Common myeloid progenitor, CD34-positive (primary cell): Measurements from ENCODE around the gene SLIT1.

Source experiments
- CTCF ChIA-PET: fragments of 350-600 bp; sonication (Branson Sonifier 250); formaldehyde crosslinking; loops from one replicate; lab custom pipeline; 2021; ENCODE audit warnings: antibody characterized with exemption; lab: Charles Lee
- POLR2A ChIA-PET: fragments of 350-600 bp; sonication (Branson Sonifier 250); formaldehyde crosslinking; loops from one replicate; lab custom pipeline; 2021; ENCODE audit warnings: antibody characterized with exemption; lab: Charles Lee
- DNase-seq, 3 donors: peaks; one replicate each; pipeline versions ENCODE4 v3.0.0 to v3.0.0-alpha.2; 2013
- H3K27ac ChIP-seq, 2 experiments: 1 replicate in 1 of 2; 2 replicates in 1 of 2; pipeline ENCODE4 v1.7.0; 2013; ENCODE audit warnings: inconsistent platforms in 2 of 2, low read length in 2 of 2, mild to moderate bottlenecking in 2 of 2, low read depth in 1 of 2, moderate library complexity in 1 of 2; ENCODE audit not compliant: severe bottlenecking in 2 of 2, insufficient read depth in 1 of 2, poor library complexity in 1 of 2
- H3K27me3 ChIP-seq, 5 experiments: replicated peaks in 2 of 5; 1 replicate in 3 of 5; 2 replicates in 2 of 5; pipeline versions ENCODE4 v1.6.1 to v1.7.0; 2013; ENCODE audit warnings: low read length in 4 of 5, mild to moderate bottlenecking in 2 of 5, moderate library complexity in 2 of 5, inconsistent platforms in 1 of 5; ENCODE audit not compliant: insufficient read depth in 5 of 5, control insufficient read depth in 4 of 5
- H3K36me3 ChIP-seq, 4 experiments: 1 replicate in 2 of 4; 2 replicates in 2 of 4; pipeline versions ENCODE4 v1.6.1 to v1.7.0; 2013; ENCODE audit warnings: low read length in 3 of 4, control low read depth in 1 of 4, mild to moderate bottlenecking in 1 of 4; ENCODE audit not compliant: control insufficient read depth in 4 of 4, insufficient read depth in 4 of 4
- H3K4me1 ChIP-seq, 4 experiments: 1 replicate in 3 of 4; 2 replicates in 1 of 4; pipeline versions ENCODE4 v1.6.1 to v1.7.1; 2013; ENCODE audit warnings: low read length in 3 of 4, mild to moderate bottlenecking in 3 of 4, control low read depth in 1 of 4, inconsistent platforms in 1 of 4, moderate library complexity in 1 of 4; ENCODE audit not compliant: control insufficient read depth in 4 of 4, insufficient read depth in 4 of 4; ENCODE audit errors: control extremely low read depth in 1 of 4
- H3K4me3 ChIP-seq, 7 experiments: 1 replicate in 4 of 7; 2 replicates in 3 of 7; pipeline versions ENCODE4 v1.5.1 to v1.7.0; 2013; ENCODE audit warnings: mild to moderate bottlenecking in 7 of 7, low read length in 6 of 7, moderate library complexity in 6 of 7, inconsistent platforms in 2 of 7, low read depth in 2 of 7, control low read depth in 1 of 7; ENCODE audit not compliant: insufficient read depth in 4 of 7, control insufficient read depth in 1 of 7; ENCODE audit errors: extremely low read depth in 1 of 7
- H3K9me3 ChIP-seq, 5 experiments: 1 replicate in 4 of 5; 2 replicates in 1 of 5; pipeline versions ENCODE4 v1.6.1 to v1.7.1; 2013; ENCODE audit warnings: low read length in 4 of 5, mild to moderate bottlenecking in 2 of 5, inconsistent platforms in 1 of 5, low read depth in 1 of 5, moderate library complexity in 1 of 5; ENCODE audit not compliant: control insufficient read depth in 4 of 5, insufficient read depth in 2 of 5; ENCODE audit errors: control extremely low read depth in 1 of 5
- WGBS: methylation state at CpG from one replicate; pipeline ENCODE4 v1.1.5; 2013; ENCODE audit not compliant: insufficient coverage; 5-methylcytosine and 5-hydroxymethylcytosine counted together

Gene SLIT1

GRCh38 chr10:97176226-97176625, 9.5 kb downstream of the SLIT1 start:
- CTCF ChIA-PET, result interaction anchor here (1.7 kb wide), 1 partner anchor 95 kb away, joined by 6 read pairs; no protein-coding TSS in a partner anchor
- Histone ChIP-seq H3K4me3 (no peak overlapping the region), H3K27ac (no peak overlapping the region), H3K9me3 (no peaks in the 10 kb centered on the region), H3K27me3 (peaks cover 4 to 57% (median 26%) of the 10 kb centered on the region in 5 experiments), H3K36me3 (no peaks in the 10 kb centered on the region), H3K4me1 (no peaks in the 10 kb centered on the region)
- POLR2A ChIA-PET, result no interaction called here
- 41% methylated on average over 4 of the region's 5 CpGs for WGBS
- no peak for DNase-seq

- POLR2A ChIA-PET, result no interaction called here
- CTCF ChIA-PET, result interaction anchor here (0.8 to 1.1 kb wide), 2 partner anchors 21 to 28 kb away, joined by 3 to 4 read pairs; no protein-coding TSS in a partner anchor
- Histone ChIP-seq H3K36me3 (no peaks in the 10 kb centered on the region), H3K27ac (no peak overlapping the region), H3K4me1 (no peaks in the 10 kb centered on the region), H3K4me3 (no peak overlapping the region), H3K27me3 (peaks cover 4 to 57% (median 25%) of the 10 kb centered on the region in 5 experiments), H3K9me3 (no peaks in the 10 kb centered on the region)
- DNase-seq, result no peak
- 100% methylated on average over 2 of the region's 4 CpGs for WGBS
Observed at GRCh38 chr10:97175586-97175985, 10.2 kb downstream of the SLIT1 start.

DNA sequence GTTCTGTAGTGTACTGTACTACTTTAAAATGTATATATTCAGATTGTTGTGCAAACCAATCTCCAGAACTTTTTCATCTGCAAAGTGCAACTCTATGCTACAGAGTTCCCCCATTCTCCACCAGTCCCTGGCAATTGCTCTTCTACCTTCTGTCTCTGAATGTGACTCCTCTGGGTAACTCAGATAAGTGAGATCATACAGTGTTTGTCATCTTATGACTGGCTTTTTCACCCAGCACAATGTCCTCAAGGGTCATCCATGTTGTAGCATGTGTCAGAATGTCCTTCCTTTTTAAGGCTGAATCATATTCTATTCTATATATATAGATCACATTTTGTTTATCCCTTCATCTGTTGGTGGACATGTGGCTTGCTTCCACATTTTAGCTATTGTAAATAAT, 10.8 kb downstream of the SLIT1 start:
- H3K27ac ChIP-seq, result no peak overlapping the region
- POLR2A ChIA-PET, result no interaction called here
- H3K27me3 ChIP-seq, result peaks cover 4 to 56% (median 22%) of the 10 kb centered on the region in 5 experiments
- no peak for DNase-seq
- H3K4me1 ChIP-seq, result no peaks in the 10 kb centered on the region
- no peak overlapping the region for H3K4me3 ChIP-seq
- H3K9me3 ChIP-seq, result no peaks in the 10 kb centered on the region
- H3K36me3 ChIP-seq, result no peaks in the 10 kb centered on the region
- CTCF ChIA-PET, result interaction anchor here (0.8 to 1.5 kb wide), 3 partner anchors 21 to 91 kb away, joined by 3 to 5 read pairs (median 4); no protein-coding TSS in a partner anchor

- Histone ChIP-seq H3K27me3 (peaks cover 4 to 56% (median 16%) of the 10 kb centered on the region in 5 experiments), H3K36me3 (no peaks in the 10 kb centered on the region), H3K27ac (no peak overlapping the region), H3K9me3 (no peaks in the 10 kb centered on the region), H3K4me1 (no peaks in the 10 kb centered on the region), H3K4me3 (no peak overlapping the region)
- no peak for DNase-seq
- CTCF ChIA-PET, result interaction anchor here (1.1 to 1.6 kb wide), 3 partner anchors 12 to 91 kb away, joined by 4 to 5 read pairs (median 5); no protein-coding TSS in a partner anchor
- 100% methylated on average over 4 of the region's 5 CpGs for WGBS
- POLR2A ChIA-PET, result no interaction called here
Observed at GRCh38 chr10:97174276-97174775, 11.4 kb downstream of the SLIT1 start.

DNA sequence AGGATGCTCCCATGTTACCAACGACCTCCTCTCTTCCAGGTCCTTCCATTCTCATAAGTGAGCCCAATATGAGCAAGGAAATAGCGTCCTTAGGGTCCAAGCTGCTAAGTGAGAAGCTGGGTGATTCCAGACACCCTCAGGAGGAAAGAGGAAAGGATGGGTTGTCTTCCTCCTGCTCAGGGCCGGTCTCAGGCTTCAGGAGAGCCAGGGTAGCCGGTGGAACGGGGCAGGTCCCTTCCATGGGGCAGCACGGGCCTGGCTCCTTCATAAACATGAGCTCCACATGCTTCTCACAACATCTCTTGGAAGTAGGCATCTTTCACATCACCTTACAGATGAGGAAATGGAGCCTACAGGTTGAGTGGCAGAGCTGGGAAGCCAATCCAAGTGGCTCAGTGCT, 12.7 kb downstream of the SLIT1 start:
- no peak for DNase-seq
- CTCF ChIA-PET, result interaction anchor here (0.7 to 1.7 kb wide), 5 partner anchors 9 to 49 kb away, joined by 3 to 6 read pairs (median 3); no protein-coding TSS in a partner anchor
- WGBS, result 85% methylated on average over 2 of the region's 6 CpGs
- POLR2A ChIA-PET, result interaction anchor here (0.7 kb wide), 1 partner anchor 187 kb away, joined by 3 read pairs; no protein-coding TSS in a partner anchor
- no peak overlapping the region for H3K4me3 ChIP-seq
- H3K9me3 ChIP-seq, result no peaks in the 10 kb centered on the region
- peaks cover under 1 to 44% (median 12%) of the 10 kb centered on the region in 5 experiments for H3K27me3 ChIP-seq
- H3K36me3 ChIP-seq, result no peaks in the 10 kb centered on the region
- H3K27ac ChIP-seq, result no peak overlapping the region
- H3K4me1 ChIP-seq, result no peaks in the 10 kb centered on the region

GRCh38 chr10:97171001-97171400, 14.8 kb downstream of the SLIT1 start:
- ChIA-PET POLR2A (no interaction called here), CTCF (no interaction called here)
- DNase-seq, result no peak
- H3K27ac ChIP-seq, result no peak overlapping the region
- 43% methylated on average over 12 of the region's 13 CpGs for WGBS
- H3K9me3 ChIP-seq, result no peaks in the 10 kb centered on the region
- no peaks in the 10 kb centered on the region for H3K4me1 ChIP-seq
- peaks cover 0 to 29% (median 10%) of the 10 kb centered on the region in 5 experiments for H3K27me3 ChIP-seq
- no peak overlapping the region for H3K4me3 ChIP-seq
- H3K36me3 ChIP-seq, result no peaks in the 10 kb centered on the region

- CTCF ChIA-PET, result no interaction called here
Observed at GRCh38 chr10:97169911-97170693, 15.7 kb downstream of the SLIT1 start.

More at GRCh38 chr10:97169911-97170693, 15.7 kb downstream of the SLIT1 start:
- Histone ChIP-seq H3K27me3 (peaks cover 0 to 29% (median 10%) of the 10 kb centered on the region in 5 experiments), H3K27ac (no peak overlapping the region), H3K4me1 (no peaks in the 10 kb centered on the region), H3K4me3 (no peak overlapping the region), H3K9me3 (no peaks in the 10 kb centered on the region), H3K36me3 (no peaks in the 10 kb centered on the region)
- POLR2A ChIA-PET, result no interaction called here
- no peak for DNase-seq
- WGBS, result 87% methylated on average over 9 of the region's 14 CpGs
